Measurements from ENCODE around the gene KRT5.

- TF ChIP-seq TAF1 (IDR thresholded peaks at IDR 0.05; ENCODE audit: borderline replicate concordance, low read depth, low read length) (no peak), CHD2 (IDR thresholded peaks at IDR 0.05; ENCODE audit: borderline replicate concordance, low read depth, low read length) (no peak), ZNF384 (IDR thresholded peaks at IDR 0.05; ENCODE audit: borderline replicate concordance, low read depth, low read length) (no peak), CTCF (IDR thresholded peaks at IDR 0.05 in 2 of 3, conservative IDR thresholded peaks at IDR 0.05 in 1 of 3; ENCODE audit: control insufficient read depth in 2 of 3, extremely low read depth in 1 of 3, insufficient read depth in 1 of 3, low read depth in 3 of 3, low read length in 3 of 3) (no peak), SREBF2 (IDR thresholded peaks at IDR 0.05; ENCODE audit: low read length) (no peak)
- TF ChIP-seq, protein P1, sequence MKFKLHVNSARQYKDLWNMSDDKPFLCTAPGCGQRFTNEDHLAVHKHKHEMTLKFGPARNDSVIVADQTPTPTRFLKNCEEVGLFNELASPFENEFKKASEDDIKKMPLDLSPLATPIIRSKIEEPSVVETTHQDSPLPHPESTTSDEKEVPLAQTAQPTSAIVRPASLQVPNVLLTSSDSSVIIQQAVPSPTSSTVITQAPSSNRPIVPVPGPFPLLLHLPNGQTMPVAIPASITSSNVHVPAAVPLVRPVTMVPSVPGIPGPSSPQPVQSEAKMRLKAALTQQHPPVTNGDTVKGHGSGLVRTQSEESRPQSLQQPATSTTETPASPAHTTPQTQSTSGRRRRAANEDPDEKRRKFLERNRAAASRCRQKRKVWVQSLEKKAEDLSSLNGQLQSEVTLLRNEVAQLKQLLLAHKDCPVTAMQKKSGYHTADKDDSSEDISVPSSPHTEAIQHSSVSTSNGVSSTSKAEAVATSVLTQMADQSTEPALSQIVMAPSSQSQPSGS (IDR thresholded peaks at IDR 0.05; ENCODE audit: low read length) = no peak
Measured at GRCh38 chr12:52558781-52559445, 38.7 kb upstream of the KRT5 start.

Measured in GM12878 (cell line).